Activated T-cell treated with anti-CD3 and anti-CD28 coated beads, Interleukin-2, amount 50 U/mL, for 72 hours (primary cell): ENCODE measurements around the gene ACTR8. TPM values are rescaled to one million over a fixed set of nuclear protein-coding genes. Genes with fewer than 3 reads are reported as not detected.

Experiments used
- ATAC-seq, 2 donors: fragments of 150-1000 bp; cut with Tn5 transposase; replicated peaks in 1 of 2; 2 replicates each; pipeline ENCODE4 v1.10.0; 2021; ENCODE audit warnings: moderate library complexity in 2 of 2, mild to moderate bottlenecking in 1 of 2
- DNase-seq, 2 donors: peaks; one replicate each; pipeline ENCODE4 v3.0.0; 2021 to 2022; ENCODE audit warnings: mixed read lengths in 1 of 2
- H3K27ac Mint-ChIP-seq: one replicate; pipeline ENCODE4 v1.8.0; 2022; ENCODE audit warnings: mild to moderate bottlenecking, moderate library complexity, mixed read lengths
- H3K27me3 Mint-ChIP-seq: one replicate; pipeline ENCODE4 v1.8.0; 2022; ENCODE audit warnings: low read depth, mixed read lengths
- H3K36me3 Mint-ChIP-seq, 2 donors: one replicate each; pipeline ENCODE4 v1.8.0; 2022; ENCODE audit warnings: mixed read lengths in 2 of 2, mild to moderate bottlenecking in 1 of 2; ENCODE audit not compliant: insufficient read depth in 2 of 2
- H3K4me1 Mint-ChIP-seq: one replicate; pipeline ENCODE4 v1.8.0; 2022; ENCODE audit warnings: low read depth, mixed read lengths
- H3K4me3 Mint-ChIP-seq, 2 donors: one replicate each; pipeline ENCODE4 v1.8.0; 2022; ENCODE audit warnings: mild to moderate bottlenecking in 2 of 2, mixed read lengths in 2 of 2, moderate library complexity in 2 of 2
- H3K9me3 Mint-ChIP-seq, 2 donors: one replicate each; pipeline ENCODE4 v1.8.0; 2022; ENCODE audit warnings: mixed read lengths in 2 of 2
- total RNA-seq, 2 donors: library from RNA; stranded (reverse); gene quantifications; one replicate each; pipeline ENCODE4 v1.2.3, GENCODE V29; 2022

The ACTR8 gene
- total RNA-seq, 2 donors from 2014 or later = 39.2 to 47.2 TPM

DNA sequence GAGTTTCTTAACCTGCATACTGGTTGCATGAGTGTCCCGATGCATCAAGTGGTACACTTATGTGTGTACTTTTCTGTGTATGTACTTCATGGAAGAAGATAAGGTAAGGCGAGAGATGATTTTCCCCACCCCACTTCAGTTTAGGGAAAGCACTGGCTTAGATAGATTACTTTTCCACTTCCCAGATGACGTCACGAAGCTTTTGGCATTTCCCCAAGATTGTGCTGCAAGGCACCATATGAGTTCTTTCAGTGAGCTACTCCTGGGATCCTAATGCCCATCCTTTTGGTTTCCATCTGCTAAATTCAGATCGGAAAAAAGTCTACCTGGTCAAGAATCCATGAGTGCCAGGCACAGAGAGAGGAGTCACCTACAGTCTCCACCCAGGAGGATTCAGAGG lies 31.1 kb downstream of the ACTR8 start:
- ATAC-seq (no peak), DNase-seq (no peak)
- peaks cover 0 to 1% of the 10 kb centered on the region in 2 donors for H3K36me3 Mint-ChIP-seq
- H3K4me3 Mint-ChIP-seq = no peak overlapping the region
- H3K27ac Mint-ChIP-seq = no peak overlapping the region
- no peaks in the 10 kb centered on the region for H3K9me3 Mint-ChIP-seq
- H3K27me3 Mint-ChIP-seq = peaks cover 25% of the 10 kb centered on the region
- no peaks in the 10 kb centered on the region for H3K4me1 Mint-ChIP-seq

DNA sequence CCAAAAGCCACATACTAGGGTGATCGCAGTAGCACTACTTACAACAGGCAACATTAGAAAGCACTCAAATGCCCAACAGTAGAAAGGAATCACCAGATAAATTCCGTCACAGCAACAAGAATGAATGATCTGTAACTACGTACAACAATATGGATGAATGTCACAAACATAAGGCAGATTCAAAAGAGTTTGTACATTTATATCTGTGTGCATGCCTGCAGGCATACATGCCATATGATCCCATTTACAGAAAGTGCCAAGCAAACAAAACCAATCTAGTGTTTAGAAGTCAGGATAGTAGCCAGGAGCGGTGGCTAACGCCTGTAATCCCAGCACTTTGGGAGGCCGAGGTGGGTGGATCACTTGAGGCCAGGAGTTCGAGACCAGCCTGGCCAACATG lies 32.0 kb downstream of the ACTR8 start:
- H3K9me3 Mint-ChIP-seq = no peaks in the 10 kb centered on the region
- no peak overlapping the region for H3K4me3 Mint-ChIP-seq
- H3K27ac Mint-ChIP-seq = no peak overlapping the region
- H3K27me3 Mint-ChIP-seq = peaks cover 32% of the 10 kb centered on the region
- DNase-seq (no peak), ATAC-seq (no peak)
- no peaks in the 10 kb centered on the region for H3K4me1 Mint-ChIP-seq
- peaks cover 0 to 1% of the 10 kb centered on the region in 2 donors for H3K36me3 Mint-ChIP-seq

DNA sequence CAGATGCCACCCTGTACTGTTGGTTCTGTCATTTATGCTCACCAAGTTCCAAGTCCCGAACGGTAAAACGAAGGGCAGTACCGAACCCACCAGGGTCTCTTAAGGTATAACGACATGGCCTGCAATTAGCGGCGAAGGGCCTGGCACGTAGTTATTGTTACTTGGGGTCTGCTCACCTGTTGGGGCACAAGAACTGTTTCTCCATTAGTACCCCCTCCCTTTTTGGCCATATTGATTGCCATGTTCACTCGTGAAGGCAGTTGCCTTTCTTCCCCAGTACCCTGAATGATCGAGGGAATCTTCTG lies 35.1 kb downstream of the ACTR8 start:
- Mint-ChIP-seq H3K4me1 (no peaks in the 10 kb centered on the region), H3K9me3 (no peaks in the 10 kb centered on the region), H3K4me3 (peak overlapping the region; percentile 60 to 79), H3K27ac (no peak overlapping the region), H3K27me3 (peaks cover 53% of the 10 kb centered on the region), H3K36me3 (peaks cover 0 to 1% of the 10 kb centered on the region in 2 donors)
- ATAC-seq = no peak
- no peak for DNase-seq

DNA sequence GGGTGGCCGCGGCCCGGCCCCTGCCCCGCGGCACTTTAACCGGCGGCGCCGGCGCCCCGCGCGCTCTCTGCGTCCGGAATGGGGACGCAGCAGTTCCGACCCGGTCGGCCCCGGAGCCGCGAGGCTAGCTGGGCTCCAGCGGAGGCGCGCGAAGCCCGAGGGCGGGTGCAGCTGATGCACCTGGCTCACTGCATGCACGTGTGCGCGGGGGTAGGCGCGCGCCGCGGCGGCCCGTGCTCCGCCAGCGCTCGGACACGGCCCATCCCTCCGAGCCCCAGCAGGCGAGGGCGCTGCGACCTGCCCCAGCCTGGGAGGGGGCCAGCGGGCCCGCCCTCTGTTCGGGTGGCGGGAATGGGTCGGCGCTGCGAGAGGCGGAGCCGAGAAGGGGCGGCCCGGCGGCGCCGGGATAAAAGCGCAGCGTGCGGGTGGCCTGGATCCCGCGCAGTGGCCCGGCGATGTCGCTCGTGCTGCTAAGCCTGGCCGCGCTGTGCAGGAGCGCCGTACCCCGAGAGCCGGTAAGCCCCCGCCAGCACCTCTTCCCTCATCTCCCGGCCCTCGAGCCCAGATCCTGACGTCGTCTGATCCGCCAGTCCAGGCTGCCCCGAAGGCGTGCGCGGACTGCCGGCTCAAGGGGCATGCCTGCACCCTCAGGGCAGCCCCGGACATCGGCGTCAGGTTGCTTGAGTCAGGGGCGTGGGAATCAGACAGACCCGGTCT lies 35.7 kb downstream of the ACTR8 start, which contains the start of the genes CHDH and IL17RB:
TSS of gene CHDH (minus strand) at position 286 of the 717 bp plus-strand sequence. CDS start 22,411 bp downstream, outside the sequence.
TSS of gene IL17RB (plus strand) at position 435 of the 717 bp plus-strand sequence. CDS start at position 456, 21 bp downstream.
- Mint-ChIP-seq H3K27me3 (peaks cover 53% of the 10 kb centered on the region), H3K27ac (no peak within 1 kb of the TSS), H3K9me3 (no peaks in the 10 kb centered on the region), H3K4me1 (no peaks in the 10 kb centered on the region), H3K36me3 (peaks cover 0 to 1% of the 10 kb centered on the region in 2 donors), H3K4me3 (peak within 1 kb of the TSS; percentile 60 to 79)
- DNase-seq (peak; percentile 38 to 40), ATAC-seq (peak; percentile 75 to 77)

DNA sequence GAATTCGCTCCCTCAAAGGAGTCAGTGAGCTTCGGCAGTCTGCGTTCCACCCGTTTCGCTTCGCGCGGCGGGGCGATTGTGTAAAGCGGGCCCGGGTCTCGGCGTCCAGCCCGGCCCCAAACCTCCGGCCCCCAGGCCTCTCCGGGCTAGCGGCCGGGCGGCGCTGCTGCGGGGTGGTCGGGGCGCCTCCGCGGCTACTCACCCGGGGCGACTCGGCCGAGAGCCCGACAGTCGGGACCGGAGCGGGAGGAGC lies 36.1 kb downstream of the ACTR8 start:
- ATAC-seq (peak in 1 of 2 donors; percentile 13), DNase-seq (peak in 1 of 2 donors; percentile 13)
- Mint-ChIP-seq H3K9me3 (no peaks in the 10 kb centered on the region), H3K27me3 (peaks cover 53% of the 10 kb centered on the region), H3K4me3 (peak overlapping the region; percentile 51 to 70), H3K4me1 (no peaks in the 10 kb centered on the region), H3K36me3 (peaks cover 0 to 1% of the 10 kb centered on the region in 2 donors), H3K27ac (no peak overlapping the region)

DNA sequence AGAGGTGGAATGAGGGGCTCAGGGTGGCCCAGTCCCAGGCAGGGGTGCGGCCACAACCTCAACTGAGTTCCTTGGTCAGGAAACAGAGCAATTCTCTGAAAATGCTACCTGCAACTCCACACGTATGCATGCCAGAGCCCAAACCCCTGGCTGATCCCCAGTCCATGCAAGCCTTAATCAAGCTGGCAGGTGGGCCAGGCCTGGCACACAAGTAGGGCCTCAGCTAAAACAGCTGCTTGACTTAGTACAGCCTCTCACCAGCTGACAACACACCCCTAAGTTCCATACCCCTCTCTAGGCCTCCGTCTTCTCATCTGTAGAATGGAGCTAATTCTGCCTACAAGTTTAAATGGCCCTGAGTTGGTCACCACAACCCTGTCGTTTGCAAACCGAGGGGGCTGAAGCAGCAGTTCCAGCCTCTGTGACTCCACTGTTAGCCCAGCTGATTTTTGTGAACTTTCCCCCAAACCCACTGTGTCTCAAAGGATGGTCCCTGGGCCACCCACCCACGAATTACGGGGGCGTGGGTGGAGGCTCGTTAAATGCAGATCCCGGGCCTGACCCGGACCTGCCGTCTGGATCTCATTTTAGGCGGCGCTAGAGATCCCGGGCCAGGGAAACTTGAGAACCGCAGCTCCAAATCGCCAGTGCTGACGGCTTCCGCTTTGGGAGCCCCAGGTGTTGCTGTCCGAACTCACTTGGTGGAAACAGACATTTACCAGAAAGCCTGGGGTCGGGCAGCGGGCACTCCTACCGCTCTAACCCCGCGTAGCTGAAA lies 36.7 kb downstream of the ACTR8 start:
- H3K27me3 Mint-ChIP-seq = peaks cover 58% of the 10 kb centered on the region
- peaks cover 0 to 1% of the 10 kb centered on the region in 2 donors for H3K36me3 Mint-ChIP-seq
- DNase-seq (peak in 1 of 2 donors; percentile 6), ATAC-seq (peak; percentile 5 to 21)
- H3K4me3 Mint-ChIP-seq = peak overlapping the region; percentile 51 to 70
- no peaks in the 10 kb centered on the region for H3K4me1 Mint-ChIP-seq
- no peak overlapping the region for H3K27ac Mint-ChIP-seq
- no peaks in the 10 kb centered on the region for H3K9me3 Mint-ChIP-seq

DNA sequence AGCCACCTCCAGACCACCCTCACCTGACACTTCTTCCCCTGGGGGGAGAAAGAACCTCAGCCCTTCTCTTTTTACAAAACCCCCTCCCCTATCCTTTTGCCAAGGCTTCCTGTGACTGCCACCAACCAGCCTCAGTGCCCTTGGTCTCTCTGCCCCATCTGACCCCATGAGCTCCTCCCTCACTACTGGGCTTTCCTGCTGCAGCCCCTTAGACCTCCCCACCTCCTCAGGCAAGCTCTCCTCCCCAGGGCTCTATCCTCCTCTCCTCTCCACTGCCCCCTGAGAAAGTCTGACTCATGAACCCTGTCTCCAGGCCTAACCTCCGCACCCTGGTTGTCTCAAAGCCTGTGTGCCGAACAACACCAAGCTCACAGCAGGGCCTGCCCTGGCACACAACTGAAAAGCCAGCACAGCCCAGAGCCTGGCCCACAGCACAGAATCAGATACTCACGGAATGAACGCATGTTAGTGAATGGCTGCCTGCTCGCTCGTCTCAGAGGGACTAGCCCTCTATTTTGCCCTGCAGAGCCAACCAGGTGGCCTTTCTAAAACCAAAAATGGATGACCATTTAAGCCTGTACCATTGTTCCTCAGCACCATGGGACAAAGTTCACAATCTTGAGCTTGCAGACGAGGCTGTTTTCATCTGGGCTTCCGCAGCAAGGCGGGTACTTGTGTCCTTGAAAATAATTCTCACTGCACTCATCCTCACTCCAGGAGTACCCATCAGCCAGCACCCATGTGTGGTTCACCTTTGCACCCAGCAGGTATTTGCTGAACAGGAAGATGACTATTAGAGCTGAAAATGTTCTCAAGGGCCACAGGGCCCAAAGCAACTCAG lies 37.5 kb downstream of the ACTR8 start:
- ATAC-seq (no peak), DNase-seq (no peak)
- H3K36me3 Mint-ChIP-seq = peaks cover 0 to 1% of the 10 kb centered on the region in 2 donors
- peak overlapping the region in 1 of 2 donors; percentile 70 for H3K4me3 Mint-ChIP-seq
- H3K27me3 Mint-ChIP-seq = peaks cover 66% of the 10 kb centered on the region
- no peaks in the 10 kb centered on the region for H3K4me1 Mint-ChIP-seq
- H3K9me3 Mint-ChIP-seq = no peaks in the 10 kb centered on the region
- H3K27ac Mint-ChIP-seq = no peak overlapping the region

DNA sequence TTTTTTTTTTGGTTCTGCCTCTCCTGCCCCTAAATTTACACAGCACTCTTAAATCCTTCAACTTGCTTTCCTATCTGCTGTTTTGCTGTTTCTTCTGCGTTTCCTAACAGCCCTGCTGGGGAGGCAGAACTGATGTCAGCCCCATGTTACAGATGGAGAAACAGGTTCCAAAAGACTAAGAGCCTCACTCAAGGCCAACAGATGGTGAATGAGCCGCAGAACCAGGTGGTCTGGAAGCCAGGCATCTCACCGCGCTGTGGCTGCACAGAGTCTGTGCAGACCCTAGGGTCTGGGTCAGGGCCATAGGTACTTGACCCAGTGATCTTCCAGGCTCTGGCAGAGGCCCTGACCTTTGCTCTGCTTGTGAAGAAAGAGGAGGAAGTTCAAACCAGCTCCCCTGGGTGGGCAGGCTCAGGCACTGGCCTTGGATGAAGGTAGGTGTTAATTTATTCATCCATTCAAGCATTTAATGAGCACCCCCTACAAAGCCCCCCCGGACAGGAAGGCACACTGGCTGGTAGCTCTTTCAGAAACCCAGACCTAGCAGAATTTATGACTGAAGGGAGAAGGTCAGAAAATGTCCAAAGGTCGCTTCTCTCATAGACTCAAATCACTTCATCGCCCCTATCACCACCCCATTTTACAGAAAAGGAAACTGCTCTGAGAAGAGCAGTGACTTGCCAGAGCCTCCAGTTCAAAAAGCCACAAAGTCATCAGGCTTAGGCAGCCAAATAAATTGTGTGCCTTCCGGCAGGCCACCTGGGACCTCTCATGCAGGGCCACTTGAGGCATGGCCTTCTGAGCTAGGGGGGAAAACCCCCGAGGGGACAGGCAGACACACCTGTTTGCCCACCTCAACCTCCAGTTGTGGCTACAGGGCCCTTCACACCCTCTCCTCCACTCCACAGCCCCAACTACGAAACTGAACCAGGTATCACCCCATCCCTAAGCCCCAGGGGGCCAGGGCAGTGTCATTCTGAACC lies 38.5 kb downstream of the ACTR8 start:
- no peak for ATAC-seq
- no peak for DNase-seq
- peaks cover 0 to 1% of the 10 kb centered on the region in 2 donors for H3K36me3 Mint-ChIP-seq
- H3K27ac Mint-ChIP-seq = no peak overlapping the region
- H3K27me3 Mint-ChIP-seq = peaks cover 66% of the 10 kb centered on the region
- H3K4me3 Mint-ChIP-seq = no peak overlapping the region
- no peaks in the 10 kb centered on the region for H3K9me3 Mint-ChIP-seq
- H3K4me1 Mint-ChIP-seq = no peaks in the 10 kb centered on the region

DNA sequence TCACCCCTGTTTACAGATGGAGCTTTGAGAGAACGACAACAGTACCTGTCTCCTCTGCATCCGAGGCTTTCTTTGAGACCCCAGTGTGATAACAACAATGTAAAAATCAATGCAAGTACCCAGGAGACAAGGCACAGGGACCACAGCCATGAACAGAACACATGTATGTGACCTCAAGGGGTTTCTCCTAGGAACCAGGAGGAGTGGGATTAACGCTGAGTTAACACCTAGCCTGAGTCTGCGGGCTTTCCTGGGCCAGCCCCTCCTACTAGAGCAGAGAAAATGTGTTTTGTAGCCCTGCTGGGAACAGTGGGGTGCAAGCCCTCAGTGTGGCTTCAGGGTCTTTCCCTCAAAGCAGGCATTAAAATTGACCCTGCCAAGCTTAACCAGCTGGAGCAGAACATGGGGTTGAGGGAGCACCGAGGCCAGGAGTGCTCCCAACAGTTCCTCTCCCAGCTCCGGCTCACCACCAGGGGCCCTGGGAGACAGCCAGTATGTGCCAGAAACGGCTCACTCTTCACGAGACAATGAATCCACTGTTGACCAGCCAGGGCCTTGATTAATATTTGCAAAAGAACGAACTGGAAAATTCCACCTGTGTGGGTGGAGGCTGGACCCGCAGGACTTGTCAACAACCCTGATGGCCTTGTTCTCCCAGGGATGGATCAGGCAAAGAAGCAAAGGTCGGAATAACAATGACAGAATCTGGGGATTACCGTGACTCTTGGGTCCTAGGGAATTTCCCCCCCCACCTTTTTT lies 39.3 kb downstream of the ACTR8 start:
- Mint-ChIP-seq H3K27ac (no peak overlapping the region), H3K9me3 (no peaks in the 10 kb centered on the region), H3K4me3 (no peak overlapping the region), H3K4me1 (no peaks in the 10 kb centered on the region), H3K36me3 (peaks cover 0 to 1% of the 10 kb centered on the region in 2 donors), H3K27me3 (peaks cover 59% of the 10 kb centered on the region)
- no peak for DNase-seq
- no peak for ATAC-seq

DNA sequence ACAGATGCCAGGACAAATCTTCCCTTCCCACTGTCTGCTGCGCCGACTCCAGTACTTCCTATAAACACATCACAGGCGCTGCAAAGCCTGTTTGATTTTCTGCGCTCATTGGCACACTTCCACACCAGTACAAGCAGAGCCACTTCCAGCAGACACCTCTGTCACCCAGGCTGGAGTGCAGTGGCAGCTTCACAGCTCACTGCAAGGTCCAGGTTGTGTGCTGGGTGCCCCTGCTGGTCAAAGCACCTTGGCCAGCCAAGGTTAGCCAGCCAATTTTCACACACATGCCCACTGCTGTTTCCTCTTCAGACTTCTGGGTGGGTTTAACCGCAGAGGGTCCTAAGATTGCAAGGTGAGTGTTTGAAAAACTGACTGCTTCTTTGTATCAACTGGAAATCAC lies 40.7 kb downstream of the ACTR8 start:
- no peaks in the 10 kb centered on the region for H3K36me3 Mint-ChIP-seq
- H3K9me3 Mint-ChIP-seq = no peaks in the 10 kb centered on the region
- peaks cover 48% of the 10 kb centered on the region for H3K27me3 Mint-ChIP-seq
- ATAC-seq (no peak), DNase-seq (no peak)
- H3K4me1 Mint-ChIP-seq = no peaks in the 10 kb centered on the region
- H3K27ac Mint-ChIP-seq = no peak overlapping the region
- H3K4me3 Mint-ChIP-seq = no peak overlapping the region

DNA sequence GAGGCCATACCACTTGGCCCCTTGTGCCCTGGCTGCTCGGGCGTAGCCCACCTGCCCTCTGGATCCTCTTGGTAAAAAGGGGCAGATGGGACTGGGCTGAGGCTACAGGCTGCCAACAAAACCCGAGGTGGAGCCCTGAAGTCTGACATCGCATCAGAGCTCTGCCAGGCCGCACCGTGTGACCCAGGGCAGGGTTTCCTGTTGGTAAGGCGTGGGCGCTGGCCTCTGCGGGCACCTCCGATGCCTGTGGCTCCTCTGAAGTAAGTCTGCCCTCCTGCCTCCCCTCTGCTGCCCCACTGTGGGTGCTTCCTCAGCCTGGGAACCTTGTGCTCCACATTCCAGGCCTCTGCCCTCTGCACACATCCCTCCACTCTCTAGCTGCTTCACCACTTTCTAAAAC lies 44.6 kb downstream of the ACTR8 start:
- no peak overlapping the region for H3K27ac Mint-ChIP-seq
- H3K27me3 Mint-ChIP-seq = peaks cover 19% of the 10 kb centered on the region
- H3K9me3 Mint-ChIP-seq = no peaks in the 10 kb centered on the region
- no peaks in the 10 kb centered on the region for H3K36me3 Mint-ChIP-seq
- no peaks in the 10 kb centered on the region for H3K4me1 Mint-ChIP-seq
- no peak overlapping the region for H3K4me3 Mint-ChIP-seq
- DNase-seq (peak in 1 of 2 donors; percentile 19), ATAC-seq (peak in 1 of 2 donors; percentile 53)
